Measurements from ENCODE around the gene RFWD3. TPM values are rescaled to one million over a fixed set of nuclear protein-coding genes. Genes with fewer than 3 reads are reported as not detected.

The RFWD3 gene
- total and polyA plus RNA-seq, 10 donors = 4.6 to 40.6 (median 30.1) TPM

DNA sequence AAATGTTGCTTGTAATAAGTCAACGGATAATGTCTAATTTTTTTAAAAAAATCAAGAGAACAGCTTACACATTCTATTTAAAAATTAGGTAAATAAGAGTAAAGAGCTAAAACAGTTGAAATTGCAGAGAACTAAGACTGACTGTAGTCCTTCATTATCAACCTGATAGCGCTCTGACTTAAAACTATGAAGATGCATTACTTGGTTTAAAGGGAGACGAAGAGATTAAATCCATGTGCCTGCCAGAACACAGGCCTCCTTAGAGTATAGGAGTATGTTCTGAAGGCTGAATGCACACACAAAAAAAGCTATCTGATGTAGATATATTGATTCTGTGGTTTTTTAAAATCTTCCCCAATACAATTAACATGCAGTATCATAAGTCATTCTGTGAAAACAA lies 88.2 kb downstream of the RFWD3 start:
- no peak for DNase-seq
- Histone ChIP-seq H3K36me3 (no peaks in the 10 kb centered on the region), H3K27ac (no peak overlapping the region), H3K27me3 (replicated peaks in 1 of 7) (no peaks in the 10 kb centered on the region), H3K9me3 (no peaks in the 10 kb centered on the region), H3K4me1 (peaks cover 3 to 86% (median 44%) of the 10 kb centered on the region in 6 donors), H3K4me3 (no peak overlapping the region)
- no peak for TF ChIP-seq CTCF (IDR thresholded peaks at IDR 0.05 in 8 of 11, conservative IDR thresholded peaks at IDR 0.05 in 3 of 11)
- no peak for TF ChIP-seq POLR2AphosphoS5 (IDR thresholded peaks at IDR 0.05)
- WGBS, 5 donors = 83 to 93% (median 89%) methylated on average over 3 of the region's 3 CpGs
- intact Hi-C loops (cut with DNase I; ENCODE audit: low total_unique reads) = no loop called here

GRCh38 chr16:74577882-74578366 lies 88.8 kb downstream of the RFWD3 start:
- WGBS, 5 donors = 53 to 70% (median 64%) methylated on average over 2 of the region's 2 CpGs
- TF ChIP-seq POLR2A (IDR thresholded peaks at IDR 0.05) = no peak
- no peak for TF ChIP-seq POLR2AphosphoS5 (IDR thresholded peaks at IDR 0.05)
- no peak for TF ChIP-seq CTCF (IDR thresholded peaks at IDR 0.05 in 8 of 11, conservative IDR thresholded peaks at IDR 0.05 in 3 of 11)
- Histone ChIP-seq H3K9me3 (no peaks in the 10 kb centered on the region), H3K27ac (no peak overlapping the region), H3K36me3 (no peaks in the 10 kb centered on the region), H3K4me3 (no peak overlapping the region), H3K27me3 (replicated peaks in 1 of 7) (no peaks in the 10 kb centered on the region), H3K4me1 (peaks cover 3 to 86% (median 42%) of the 10 kb centered on the region in 6 donors)
- no peak for DNase-seq
- intact Hi-C loops (cut with DNase I; ENCODE audit: low total_unique reads) = no loop called here

DNA sequence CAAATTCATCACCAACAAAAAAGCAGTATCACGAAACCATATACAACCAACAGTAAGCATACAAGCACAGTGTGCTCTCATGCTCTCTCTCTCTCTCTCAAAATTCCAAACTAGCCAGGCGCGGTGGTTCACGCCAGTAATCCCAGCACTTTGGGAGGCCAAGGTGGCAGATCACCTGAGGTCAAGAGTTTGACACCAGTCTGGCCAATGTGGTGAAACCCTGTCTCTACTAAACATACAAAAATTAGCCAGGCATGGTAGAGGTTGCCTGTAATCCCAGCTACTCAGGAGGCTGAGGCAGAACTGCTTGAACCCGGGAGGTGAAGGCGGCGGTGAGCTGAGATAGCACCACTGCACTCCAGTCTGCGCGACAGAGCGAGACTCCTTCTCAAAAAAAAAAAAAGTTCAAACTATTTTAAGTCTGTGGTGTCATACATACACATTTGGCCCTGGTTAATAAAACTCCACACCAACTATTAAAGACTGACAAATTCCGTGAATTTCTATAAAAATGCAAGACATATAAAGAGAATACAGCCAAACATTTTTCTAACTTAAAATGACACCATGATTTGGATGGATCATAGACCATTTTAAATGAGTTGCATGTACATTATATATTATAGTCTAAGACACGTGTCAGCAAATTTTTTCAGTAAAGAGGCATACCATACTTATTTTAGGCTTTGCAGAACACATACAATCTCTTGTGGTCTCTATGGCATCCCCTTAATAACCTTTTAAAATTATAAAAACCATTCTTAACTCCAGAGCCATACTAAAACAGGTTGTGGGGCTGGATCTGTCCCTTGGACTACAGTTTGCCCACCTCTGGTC lies 90.7 kb downstream of the RFWD3 start:
- intact Hi-C loops (cut with DNase I; ENCODE audit: low total_unique reads) = no loop called here
- Histone ChIP-seq H3K36me3 (no peaks in the 10 kb centered on the region), H3K4me3 (no peak overlapping the region), H3K9me3 (no peaks in the 10 kb centered on the region), H3K4me1 (peaks cover 3 to 86% (median 31%) of the 10 kb centered on the region in 6 donors), H3K27ac (no peak overlapping the region), H3K27me3 (replicated peaks in 1 of 7) (no peaks in the 10 kb centered on the region)
- DNase-seq = no peak
- WGBS, 5 donors = 89 to 97% (median 95%) methylated on average over 12 of the region's 12 CpGs
- no peak for TF ChIP-seq POLR2AphosphoS5 (IDR thresholded peaks at IDR 0.05)
- TF ChIP-seq POLR2A (IDR thresholded peaks at IDR 0.05) = no peak
- no peak for TF ChIP-seq CTCF (IDR thresholded peaks at IDR 0.05 in 8 of 11, conservative IDR thresholded peaks at IDR 0.05 in 3 of 11)

- no peak overlapping the region for H3K27ac ChIP-seq
- no peaks in the 10 kb centered on the region for H3K27me3 ChIP-seq (replicated peaks in 1 of 7)
- TF ChIP-seq CTCF (IDR thresholded peaks at IDR 0.05 in 8 of 11, conservative IDR thresholded peaks at IDR 0.05 in 3 of 11) = no peak
- H3K9me3 ChIP-seq = no peaks in the 10 kb centered on the region
- intact Hi-C loops (cut with DNase I; ENCODE audit: low total_unique reads) = no loop called here
- no peaks in the 10 kb centered on the region for H3K36me3 ChIP-seq
- WGBS, 5 donors = 95 to 98% (median 96%) methylated on average over 7 of the region's 7 CpGs
- DNase-seq = no peak
- H3K4me1 ChIP-seq = peaks cover 3 to 86% (median 29%) of the 10 kb centered on the region in 6 donors
- H3K4me3 ChIP-seq = no peak overlapping the region
These were observed 91.4 kb downstream of the RFWD3 start for GRCh38 chr16:74575175-74575806.
